Measurements from ENCODE around the gene USP44. TPM values are rescaled to one million over a fixed set of nuclear protein-coding genes. Genes with fewer than 3 reads are reported as not detected.

Gene USP44
- total and polyA plus RNA-seq, 2 of the 8 experiments (the other 6 are each of a cell fraction or from before 2014, with no cell fraction given) = 129 to 197 TPM

GRCh38 chr12:95551913-95552516 is 739 bp upstream of the USP44 start:
- peak overlapping the region; percentile 71 to 95 (median 88) for H3K4me3 ChIP-seq (ENCODE audit: extremely low read depth in 1 of 4, insufficient read depth in 2 of 4, low read depth in 3 of 4, low read length in 4 of 4)
- peak overlapping the region; percentile 72 for H3K27ac ChIP-seq (ENCODE audit: low read depth, low read length)
- H2BK15ac ChIP-seq (ENCODE audit: low read length) = no peak overlapping the region
- H2BK12ac ChIP-seq (ENCODE audit: low read depth, low read length) = no peak overlapping the region
- peak overlapping the region; percentile 80 for H2BK120ac ChIP-seq (replicated peaks; ENCODE audit: low read depth, low read length)
- peak overlapping the region; percentile 72 to 97 for H3K4me2 ChIP-seq (ENCODE audit: insufficient read depth in 1 of 2, low read depth in 2 of 2, low read length in 2 of 2)
- 14% methylated on average over 7 of the region's 7 CpGs; no CpG with 5 or more reads in 1 of the 2 experiments for WGBS, 2 experiments (ENCODE audit: extremely low coverage in 1 of 2, insufficient coverage in 1 of 2, insufficient read length in 1 of 2, insufficient replicate concordance in 2 of 2, low coverage in 1 of 2, low lambda C conversion rate in 2 of 2, missing lambda C conversion rate in 1 of 2)
- no peak overlapping the region for H3K23ac ChIP-seq (ENCODE audit: insufficient read length)
- H3K9me3 ChIP-seq (ENCODE audit: insufficient read depth in 2 of 2, low read depth in 1 of 2, low read length in 1 of 2) = no peaks in the 10 kb centered on the region
- H2AFZ ChIP-seq (ENCODE audit: low read length) = no peak overlapping the region
- no peak for DNase-seq (ENCODE audit: low read depth in 1 of 2, low spot score in 2 of 2)
- H4K5ac ChIP-seq (ENCODE audit: insufficient read length, low read depth, low read length) = peak overlapping the region; percentile 95
- no peak overlapping the region; the same call in 1 of the 2 replicates for H3K18ac ChIP-seq (ENCODE audit: extremely low read depth, low read length)
- H3K79me2 ChIP-seq (ENCODE audit: control insufficient read depth in 1 of 2, insufficient read depth in 2 of 2, low read length in 2 of 2) = peaks cover 11 to 77% of the 10 kb centered on the region in 2 experiments
- no peaks in the 10 kb centered on the region for H3K27me3 ChIP-seq (replicated peaks in 1 of 4; ENCODE audit: control insufficient read depth in 3 of 4, extremely low read depth in 1 of 4, insufficient read depth in 3 of 4, low read length in 3 of 4)
- ChIA-PET CTCF (ENCODE audit: partially characterized antibody) (interaction anchor here (1.1 kb wide), 1 partner anchor 20 kb away, joined by 7 read pairs; no protein-coding TSS in a partner anchor), POLR2A (ENCODE audit: partially characterized antibody) (interaction anchor here (0.9 to 3.5 kb wide), 7 partner anchors 9 to 38 kb away, joined by 3 to 20 read pairs (median 4); no protein-coding TSS in a partner anchor)
- H4K8ac ChIP-seq (ENCODE audit: extremely low read depth, insufficient read depth, low read length) = no peak overlapping the region
- H3K9ac ChIP-seq (replicated peaks in 1 of 4; ENCODE audit: extremely low read depth in 1 of 4, low read depth in 3 of 4, low read length in 3 of 4) = peak overlapping the region in 3 of 4 experiments; percentile 36 to 75 (median 40); a peak in 5 of 7 replicates
- peaks cover 0 to 9% (median 3%) of the 10 kb centered on the region in 4 experiments; a peak in 5 of 7 replicates for H3K4me1 ChIP-seq (replicated peaks in 1 of 4; ENCODE audit: control insufficient read depth in 3 of 4, insufficient read depth in 4 of 4, low read length in 3 of 4)
- peaks cover 0 to under 1% (median 0%) of the 10 kb centered on the region in 4 experiments; a peak in 1 of 8 replicates for H3K36me3 ChIP-seq (ENCODE audit: control insufficient read depth in 2 of 4, insufficient read depth in 4 of 4, low read length in 3 of 4)
- no peak overlapping the region for H2AK5ac ChIP-seq (ENCODE audit: low read depth, low read length)
- H3K23me2 ChIP-seq (ENCODE audit: low read depth, low read length) = peaks cover 8% of the 10 kb centered on the region; the same call in 1 of the 2 replicates
- H3K14ac ChIP-seq (ENCODE audit: insufficient read length) = no peak overlapping the region
- peak overlapping the region; percentile 76; the same call in 1 of the 2 replicates for H2BK5ac ChIP-seq (ENCODE audit: low read depth, low read length)
- H3K79me1 ChIP-seq (ENCODE audit: low read depth, low read length) = no peaks in the 10 kb centered on the region
- no peak for FAIRE-seq
- H2BK20ac ChIP-seq (ENCODE audit: low read length) = peak overlapping the region; percentile 51; the same call in 1 of the 2 replicates
- H4K91ac ChIP-seq (replicated peaks; ENCODE audit: insufficient read length, low read length) = peak overlapping the region; percentile 29
- no peak overlapping the region for H3K56ac ChIP-seq (replicated peaks; ENCODE audit: insufficient read length, low read depth, low read length)
- H3K4ac ChIP-seq (replicated peaks; ENCODE audit: insufficient read length, low read depth, low read length) = peak overlapping the region; percentile 61
- H4K20me1 ChIP-seq (replicated peaks in 1 of 2; ENCODE audit: control insufficient read depth in 1 of 2, insufficient read depth in 2 of 2, low read length in 2 of 2) = no peaks in the 10 kb centered on the region
- no peak for TF ChIP-seq SP1 (IDR thresholded peaks at IDR 0.05; ENCODE audit: low read depth, low read length)
- TF ChIP-seq EGR1 (IDR thresholded peaks at IDR 0.05; ENCODE audit: borderline replicate concordance, low read depth, low read length) = no peak
